Superior temporal gyrus (tissue), 1 donor: ENCODE measurements around the gene SFSWAP.

ENCODE experiments used
- DNase-seq: peaks from one replicate; pipeline ENCODE4 v3.0.0-alpha.2; 2016; ENCODE audit errors: extremely low spot score

SFSWAP gene

DNA sequence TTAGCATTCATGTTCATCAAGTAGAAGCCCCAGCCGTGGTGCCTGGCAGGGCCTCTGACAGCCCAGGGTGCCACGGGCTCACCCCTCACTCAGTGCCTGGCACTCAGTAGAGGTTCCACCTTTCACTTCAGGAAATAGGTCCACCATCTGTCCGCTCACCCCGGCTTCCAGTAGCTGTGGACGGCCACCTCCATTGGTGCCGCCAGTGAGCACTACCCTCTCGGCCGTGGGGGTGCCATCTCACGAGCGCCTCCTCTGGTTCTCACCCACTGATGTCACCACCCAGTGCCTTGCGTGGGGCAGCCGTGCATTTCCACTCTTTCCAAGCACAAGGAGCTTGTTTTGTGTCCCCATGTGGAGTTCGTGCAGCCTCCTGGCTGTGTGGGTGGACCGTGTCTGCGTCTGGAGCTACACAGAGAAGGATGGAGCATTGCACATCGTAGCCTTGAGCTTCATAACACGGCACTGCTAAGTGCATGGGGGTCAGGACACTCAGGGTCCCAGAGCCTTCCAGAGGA, 76.3 kb downstream of the SFSWAP start:
- DNase-seq, result no peak

DNA sequence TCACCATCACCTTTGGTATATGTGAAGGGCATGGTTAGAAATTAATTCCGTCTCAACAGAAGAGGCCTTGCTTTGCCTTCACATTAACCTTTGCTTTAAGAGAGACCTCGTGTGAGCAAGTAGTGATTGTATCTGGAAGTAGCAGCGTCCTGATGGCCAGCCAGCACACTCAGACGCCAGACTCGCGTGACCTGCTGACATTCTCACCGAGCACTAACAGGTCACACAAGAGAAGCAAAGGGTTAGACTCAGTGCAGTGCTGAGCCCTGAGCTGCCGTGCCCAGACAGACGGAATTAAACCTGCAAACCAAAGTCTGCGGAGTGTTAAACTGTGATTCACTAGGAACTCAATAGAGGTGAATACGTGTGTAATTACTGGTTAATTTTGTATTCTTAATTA, 77.2 kb downstream of the SFSWAP start:
- DNase-seq, result no peak

GRCh38 chr12:131789638-131790037, 78.7 kb downstream of the SFSWAP start:
- no peak for DNase-seq

DNA sequence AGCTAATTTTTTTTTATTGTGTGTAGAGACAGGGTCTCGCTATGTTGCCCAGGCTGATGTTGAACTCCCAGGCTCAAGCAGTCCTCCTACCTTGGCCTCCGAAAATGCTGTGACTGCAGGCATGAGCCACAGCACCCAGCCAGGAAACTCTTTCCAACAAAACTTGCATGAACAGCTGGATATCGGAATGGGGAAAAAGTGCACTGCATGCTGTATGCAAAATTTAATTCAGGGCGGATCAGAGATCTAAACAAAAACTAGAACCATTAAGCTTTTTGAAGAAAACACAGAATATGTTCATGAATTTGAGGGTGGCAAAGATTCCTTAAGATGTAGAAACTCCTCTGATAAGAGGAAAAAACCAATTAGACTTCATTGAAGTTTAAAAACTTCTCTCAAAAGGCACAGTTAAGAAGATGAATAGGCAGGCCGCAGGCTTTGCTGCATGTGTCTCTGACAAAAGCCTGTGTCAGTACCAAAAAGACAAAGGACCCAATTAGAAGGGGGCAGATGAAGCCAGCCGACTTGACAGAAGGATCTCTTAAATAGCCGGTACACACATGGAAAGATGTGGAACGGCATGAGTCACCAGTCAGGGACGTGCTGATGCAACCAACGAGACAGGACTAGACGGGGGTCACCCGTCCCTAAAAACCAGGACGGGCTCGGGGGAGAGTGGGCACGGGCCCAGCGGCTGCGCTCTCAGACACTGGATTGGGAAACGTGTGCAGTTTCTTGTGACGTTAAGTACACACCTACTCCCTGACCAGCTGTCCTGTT, 82.5 kb downstream of the SFSWAP start:
- DNase-seq, result peak; percentile 61

DNA sequence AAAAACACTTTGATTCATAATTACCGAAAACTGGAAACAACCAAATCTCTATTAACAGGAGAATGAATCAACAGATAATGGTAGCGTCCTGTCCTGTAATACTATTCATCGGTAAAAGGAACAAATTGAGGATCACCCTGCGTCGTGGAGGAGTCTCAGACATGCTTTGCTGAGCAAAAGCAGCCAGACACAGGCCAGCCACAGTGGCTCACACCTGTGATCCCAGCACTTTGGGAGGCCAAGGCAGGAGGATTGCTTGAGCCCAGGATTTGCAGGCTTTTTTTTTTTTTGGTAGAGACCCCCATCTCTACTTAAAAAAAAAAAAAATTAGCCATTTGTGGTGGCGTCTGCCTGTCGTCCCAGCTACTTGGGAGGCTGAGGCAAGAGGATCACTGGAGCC, 83.2 kb downstream of the SFSWAP start:
- DNase-seq, result no peak

DNA sequence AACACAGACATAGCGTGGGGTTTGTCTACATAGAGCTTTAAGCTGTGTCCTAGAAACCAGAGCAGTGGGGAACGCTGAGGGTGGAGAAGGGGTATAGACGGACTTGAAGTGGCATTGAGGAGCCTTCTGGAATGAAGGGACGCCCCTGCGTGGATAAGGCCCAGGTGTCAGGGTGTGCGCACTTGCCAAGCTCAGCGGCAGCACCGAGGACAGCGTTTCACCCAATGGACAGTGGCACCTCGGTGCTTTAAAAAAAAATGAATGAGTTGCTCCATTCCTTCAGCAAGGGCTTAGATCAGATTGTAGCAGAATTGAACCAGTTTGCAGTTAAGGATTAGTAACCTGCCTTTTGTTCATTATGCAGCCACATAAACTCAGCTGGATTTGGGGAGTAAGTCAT, 83.7 kb downstream of the SFSWAP start:
- DNase-seq, result no peak

DNA sequence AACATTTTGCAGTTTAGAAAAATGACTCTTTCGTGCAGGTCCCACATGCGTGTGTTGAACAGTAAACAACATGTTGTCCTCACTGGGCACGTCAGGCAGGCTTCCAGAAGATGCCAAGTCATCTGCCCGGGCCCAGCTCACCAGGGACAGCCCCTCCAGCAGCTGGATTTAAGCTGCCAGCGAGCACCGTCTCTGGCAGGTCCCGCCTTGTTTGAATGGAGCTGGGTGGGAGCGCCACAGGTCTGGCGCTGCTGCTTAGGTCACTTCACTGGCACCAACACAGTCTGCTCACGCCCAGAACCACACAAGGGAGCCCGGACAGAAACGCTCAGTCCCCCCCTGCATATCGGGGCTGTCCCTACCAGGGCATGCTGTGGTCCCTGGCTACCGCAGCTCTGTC, 84.2 kb downstream of the SFSWAP start:
- no peak for DNase-seq

DNA sequence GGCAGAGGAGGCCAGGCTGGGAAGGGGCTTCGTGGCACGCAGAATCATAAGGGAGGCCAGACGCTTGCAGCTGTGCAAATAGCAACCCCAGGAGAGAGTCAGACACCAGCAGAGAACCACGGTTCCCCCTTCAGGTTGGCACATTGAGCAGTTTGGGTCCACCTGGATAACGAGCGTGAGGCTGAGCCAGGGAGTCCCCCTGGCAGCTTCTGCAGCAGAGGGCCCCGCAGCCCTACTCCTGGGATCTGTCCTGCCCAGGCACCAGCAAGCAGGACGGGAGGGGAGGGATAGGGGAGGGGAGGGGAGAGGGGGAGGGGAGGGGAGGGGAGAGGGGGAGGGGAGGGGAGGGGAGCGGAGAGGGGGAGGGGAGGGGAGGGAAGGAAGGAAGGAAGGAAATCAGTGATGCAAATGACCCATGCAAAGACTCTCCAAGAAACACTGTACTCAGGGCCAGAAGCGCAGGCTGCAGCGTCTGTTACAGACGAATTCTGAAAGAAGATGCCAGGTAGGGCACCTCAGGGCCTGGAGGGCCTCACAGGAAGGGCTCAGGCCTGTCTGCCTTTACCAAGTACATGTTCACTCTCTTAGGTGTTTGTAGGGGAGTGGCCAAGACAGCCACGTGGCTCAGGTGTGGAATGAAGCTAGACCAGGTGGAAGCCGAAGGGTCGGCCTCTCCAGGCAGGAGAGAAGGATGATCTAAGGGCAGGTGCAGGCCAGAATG, 85.0 kb downstream of the SFSWAP start:
- no peak for DNase-seq

DNA sequence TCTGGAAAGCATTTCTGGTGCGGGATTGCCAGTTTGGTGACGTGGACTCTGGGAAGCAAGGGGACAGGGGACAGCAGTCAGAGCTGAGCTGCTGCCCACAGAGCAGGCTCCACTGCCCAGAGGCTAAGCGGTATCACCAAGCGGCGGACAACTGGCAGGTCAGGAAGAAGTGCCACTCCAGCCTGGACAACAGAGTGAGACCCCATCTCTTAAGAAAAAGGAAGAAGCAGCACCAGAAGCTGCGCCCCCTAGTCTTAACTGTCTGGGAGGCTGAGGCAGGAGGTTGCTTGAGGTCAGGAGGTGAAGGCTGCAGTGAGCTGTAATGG, 85.5 kb downstream of the SFSWAP start:
- DNase-seq, result no peak

DNA sequence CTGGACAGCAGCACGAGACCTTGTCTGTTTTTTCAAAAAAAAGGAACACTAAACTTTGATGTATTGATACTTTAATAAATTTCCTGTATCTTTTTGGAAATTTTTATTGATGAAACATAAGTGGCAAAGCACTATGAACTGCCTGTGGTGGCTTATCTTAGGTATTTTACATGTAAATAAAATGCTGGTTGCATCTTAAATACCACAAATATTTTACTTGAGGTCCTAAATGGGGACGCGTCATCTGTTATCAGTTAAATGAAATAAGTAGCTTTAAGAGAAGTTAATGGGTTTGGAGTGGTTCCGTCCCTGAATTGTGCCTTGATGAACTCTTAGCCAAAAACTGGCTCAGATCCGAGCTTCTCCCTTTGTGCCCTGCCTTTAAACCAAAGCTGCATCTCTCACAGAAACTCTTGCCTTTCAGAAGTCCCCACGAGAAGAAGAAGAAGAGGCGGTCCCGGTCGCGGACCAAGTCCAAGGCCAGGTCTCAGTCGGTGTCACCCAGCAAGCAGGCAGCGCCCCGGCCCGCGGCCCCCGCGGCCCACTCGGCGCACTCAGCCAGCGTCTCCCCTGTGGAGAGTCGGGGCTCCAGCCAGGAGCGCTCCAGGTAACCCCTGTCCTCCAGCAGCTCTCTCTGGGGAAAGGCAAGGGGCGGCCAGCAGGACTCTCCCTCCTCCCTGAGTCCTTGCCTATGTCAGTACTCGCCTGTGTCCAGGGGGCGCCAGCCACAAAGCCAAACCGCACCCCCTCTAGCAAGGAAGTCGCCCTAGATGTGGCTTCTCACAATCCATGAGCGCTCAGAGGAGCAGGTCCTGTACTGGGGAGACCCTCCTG, 86.1 kb downstream of the SFSWAP start:
- no peak for DNase-seq

DNA sequence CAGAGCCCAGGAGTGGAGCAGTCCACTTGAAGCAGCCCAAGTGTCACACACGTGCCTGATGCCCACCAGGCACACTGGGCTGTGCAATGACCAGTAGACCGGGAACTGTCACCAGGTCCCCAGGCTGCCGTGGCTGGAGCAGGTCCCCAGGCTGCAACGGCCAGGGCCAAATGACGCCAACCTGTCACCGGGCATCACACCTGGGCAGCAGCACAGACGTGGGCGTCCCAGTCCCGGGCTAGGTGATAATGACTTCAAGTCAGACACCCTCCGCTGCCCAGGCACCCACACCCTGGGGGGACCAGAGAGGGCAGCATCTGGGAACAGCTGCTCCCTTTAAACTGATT, 86.7 kb downstream of the SFSWAP start:
- DNase-seq, result no peak

DNA sequence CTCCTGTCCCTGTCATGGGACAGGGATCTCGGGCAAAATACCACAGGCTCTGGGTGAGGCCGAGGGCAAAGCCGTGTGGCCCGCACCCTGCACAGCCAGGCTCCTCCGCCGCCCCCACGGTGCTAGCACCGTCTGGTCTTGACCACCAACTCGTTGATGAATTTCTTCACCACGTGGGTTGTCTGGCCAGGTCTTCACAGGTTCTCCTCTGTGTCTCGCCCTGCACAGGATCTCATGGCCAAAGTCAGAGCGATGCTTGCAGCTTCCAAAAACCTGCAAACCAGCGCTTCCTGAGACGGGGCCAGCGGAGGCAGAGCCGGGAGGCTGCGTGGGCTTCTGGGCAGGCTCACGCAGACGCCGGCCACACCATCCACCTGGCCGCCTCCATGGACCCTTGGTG, 88.3 kb downstream of the SFSWAP start:
- no peak for DNase-seq

DNA sequence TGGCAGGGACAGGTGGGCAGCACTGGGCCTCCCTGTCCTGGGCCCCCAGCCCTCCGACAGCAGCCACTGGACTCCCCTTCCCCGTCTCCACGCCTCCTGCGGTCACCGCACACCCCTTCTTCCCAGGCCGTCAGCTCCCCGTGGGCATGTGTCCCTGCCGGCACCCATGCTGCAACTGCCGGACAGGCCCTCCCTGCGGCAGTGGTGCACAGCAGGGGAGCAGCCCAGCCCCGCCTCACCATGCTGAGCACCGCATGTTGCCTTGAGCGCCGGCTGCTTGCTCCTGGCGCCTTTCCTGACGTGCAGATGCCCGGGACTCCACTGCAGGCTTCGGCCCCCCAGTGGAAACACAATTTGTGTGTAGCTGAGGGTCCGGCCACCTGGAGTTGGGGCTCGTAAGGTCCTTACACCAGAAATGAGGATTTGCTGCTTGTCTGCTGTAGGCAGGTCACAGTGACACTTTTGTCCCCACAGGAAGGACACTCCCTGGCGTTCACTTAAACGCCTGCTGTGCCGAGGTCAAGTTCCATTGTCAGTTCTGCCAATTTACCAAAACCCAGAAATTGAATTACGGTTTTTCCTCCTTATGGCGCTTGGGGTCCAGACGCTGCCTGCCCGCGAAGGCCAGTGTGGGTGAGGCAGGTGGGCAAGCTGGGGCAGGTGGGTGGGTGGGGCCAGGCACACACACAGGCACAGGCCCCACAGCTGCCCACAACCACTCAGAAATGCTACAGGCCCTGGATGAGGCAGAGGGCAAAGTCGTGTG, 89.1 kb downstream of the SFSWAP start:
- no peak for DNase-seq

DNA sequence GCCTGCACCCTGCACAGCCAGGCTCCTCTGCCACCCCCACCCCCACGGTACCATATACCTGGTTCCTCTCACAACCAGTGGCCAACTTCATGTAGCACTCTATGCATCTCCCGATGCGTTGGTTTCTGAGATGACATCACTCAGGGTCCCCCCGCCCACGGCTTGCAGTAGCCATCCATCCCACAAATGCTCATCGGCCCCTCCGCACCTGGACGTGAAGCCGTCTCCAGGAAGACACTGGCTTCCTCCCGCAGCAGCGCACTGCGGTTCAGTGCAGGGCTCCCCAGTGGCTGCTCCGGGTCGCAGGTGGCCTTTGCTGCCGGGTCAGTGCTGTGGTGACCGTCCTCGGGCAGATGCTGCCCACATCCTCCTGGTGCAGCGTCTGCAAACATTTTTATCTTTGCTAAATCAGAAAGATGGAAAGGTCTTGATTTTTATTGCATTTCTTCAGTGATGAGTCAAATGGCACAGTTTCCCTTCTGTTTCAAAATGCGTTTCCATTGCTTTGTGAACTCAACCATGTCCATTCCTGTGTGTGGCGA, 89.8 kb downstream of the SFSWAP start:
- DNase-seq, result no peak

DNA sequence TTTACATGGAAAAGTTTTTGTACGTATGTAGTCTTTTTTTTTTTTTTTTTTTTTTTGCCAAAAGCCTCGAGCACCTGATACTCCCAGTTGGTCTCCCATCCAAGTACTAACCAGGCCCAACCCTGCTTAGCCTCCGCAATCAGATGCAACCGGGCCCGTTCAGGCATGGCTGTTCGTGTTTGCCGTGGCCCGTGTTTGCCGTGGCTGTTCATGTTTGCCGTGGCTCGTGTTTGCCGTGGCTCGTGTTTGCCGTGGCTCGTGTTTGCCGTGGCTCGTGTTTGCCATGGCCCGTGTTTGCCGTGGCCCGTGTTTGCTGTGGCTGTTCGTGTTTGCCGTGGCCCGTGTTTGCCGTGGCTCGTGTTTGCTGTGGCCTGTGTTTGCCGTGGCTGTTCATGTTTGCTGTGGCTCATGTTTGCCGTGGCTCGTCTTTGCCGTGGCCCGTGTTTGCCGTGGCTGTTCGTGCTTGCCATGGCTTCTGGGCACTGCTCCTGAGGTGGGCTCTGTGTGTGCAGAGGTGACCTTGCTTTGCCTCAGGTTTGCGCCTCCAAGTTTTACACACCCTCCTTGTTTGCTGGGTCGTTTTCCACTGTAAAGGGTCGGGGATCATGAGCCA, 90.5 kb downstream of the SFSWAP start:
- no peak for DNase-seq

GRCh38 chr12:131803961-131804521, 93.2 kb downstream of the SFSWAP start:
- DNase-seq, result no peak

GRCh38 chr12:131805421-131805820, 94.5 kb downstream of the SFSWAP start:
- DNase-seq, result no peak

DNA sequence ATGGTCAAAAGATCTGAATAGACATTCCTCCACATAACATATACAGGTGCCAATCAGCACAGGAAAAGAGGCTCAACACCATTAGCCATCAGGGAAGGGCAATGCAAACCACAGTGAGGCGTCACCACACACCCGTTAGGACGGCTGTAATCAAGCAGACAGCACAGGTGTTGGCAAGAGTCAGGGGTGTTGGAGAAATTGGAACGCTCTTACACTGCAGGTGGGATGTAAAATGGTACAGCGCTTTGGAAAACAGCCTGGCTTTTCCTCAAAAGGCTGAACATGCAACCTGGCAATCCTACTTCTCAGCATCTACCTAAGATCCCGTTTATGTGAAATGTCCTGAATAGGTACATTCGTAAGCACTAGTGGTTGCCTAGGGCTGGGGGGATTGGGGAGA, 95.8 kb downstream of the SFSWAP start:
- DNase-seq, result no peak

DNA sequence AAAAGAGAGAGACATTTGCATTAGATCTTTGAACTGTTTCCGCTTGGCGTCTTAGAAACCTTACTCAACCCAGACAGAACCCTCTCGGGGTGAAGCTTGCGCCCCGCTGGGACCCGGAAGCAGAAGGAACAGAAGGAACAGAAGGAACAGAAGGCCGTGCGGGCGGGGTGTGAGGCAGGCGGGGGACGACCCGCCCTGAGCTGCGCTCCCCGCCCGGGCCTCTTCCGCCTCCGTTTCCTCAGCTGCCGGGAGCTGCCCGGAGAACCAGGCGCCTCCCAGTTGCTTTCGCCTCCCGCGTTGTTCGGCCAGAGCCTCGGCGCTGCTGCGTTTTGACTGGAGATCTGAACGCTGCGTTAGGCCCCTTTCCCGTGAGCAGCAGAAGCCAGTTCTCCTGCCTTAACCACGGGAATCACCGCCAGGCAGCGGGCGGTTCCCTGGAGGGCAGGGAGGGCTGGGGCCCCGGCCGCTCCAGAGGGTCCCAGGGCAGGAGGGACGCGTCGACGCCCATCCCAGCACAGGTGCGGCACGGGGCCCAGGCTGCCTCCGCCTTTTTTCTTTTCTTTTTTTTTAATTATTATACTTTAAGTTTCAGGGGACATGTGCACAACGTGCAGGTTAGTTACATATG, 98.0 kb downstream of the SFSWAP start:
- no peak for DNase-seq
